Measurements from ENCODE around the gene PDE8A. TPM values are rescaled to one million over a fixed set of nuclear protein-coding genes. Genes with fewer than 3 reads are reported as not detected.

Gene PDE8A
- total RNA-seq, 2 donors from 2014 or later, result 63.3 to 85.3 TPM

GRCh38 chr15:84973492-84974460, 7.9 kb upstream of the PDE8A start:
- no peak for TF ChIP-seq CTCF (IDR thresholded peaks at IDR 0.05)
- Histone ChIP-seq H3K4me3 (no peak overlapping the region), H3K27ac (no peak overlapping the region), H3K27me3 (no peaks in the 10 kb centered on the region), H3K36me3 (no peaks in the 10 kb centered on the region), H3K4me1 (no peaks in the 10 kb centered on the region), H3K9me3 (no peaks in the 10 kb centered on the region), H3K9ac (ENCODE audit: low read depth in 2 of 2, low read length in 2 of 2) (no peak overlapping the region)
- intact Hi-C loops (cut with DNase I), result no loop called here
- DNase-seq, result no peak

- Histone ChIP-seq H3K9ac (ENCODE audit: low read depth in 2 of 2, low read length in 2 of 2) (no peak overlapping the region), H3K4me1 (no peaks in the 10 kb centered on the region), H3K27me3 (no peaks in the 10 kb centered on the region), H3K4me3 (no peak overlapping the region), H3K36me3 (no peaks in the 10 kb centered on the region), H3K27ac (no peak overlapping the region), H3K9me3 (no peaks in the 10 kb centered on the region)
- no peak for DNase-seq
- no peak for TF ChIP-seq CTCF (IDR thresholded peaks at IDR 0.05)
- intact Hi-C loops (cut with DNase I), result no loop called here
Observed at GRCh38 chr15:84975871-84976351, 5.7 kb upstream of the PDE8A start.

DNA sequence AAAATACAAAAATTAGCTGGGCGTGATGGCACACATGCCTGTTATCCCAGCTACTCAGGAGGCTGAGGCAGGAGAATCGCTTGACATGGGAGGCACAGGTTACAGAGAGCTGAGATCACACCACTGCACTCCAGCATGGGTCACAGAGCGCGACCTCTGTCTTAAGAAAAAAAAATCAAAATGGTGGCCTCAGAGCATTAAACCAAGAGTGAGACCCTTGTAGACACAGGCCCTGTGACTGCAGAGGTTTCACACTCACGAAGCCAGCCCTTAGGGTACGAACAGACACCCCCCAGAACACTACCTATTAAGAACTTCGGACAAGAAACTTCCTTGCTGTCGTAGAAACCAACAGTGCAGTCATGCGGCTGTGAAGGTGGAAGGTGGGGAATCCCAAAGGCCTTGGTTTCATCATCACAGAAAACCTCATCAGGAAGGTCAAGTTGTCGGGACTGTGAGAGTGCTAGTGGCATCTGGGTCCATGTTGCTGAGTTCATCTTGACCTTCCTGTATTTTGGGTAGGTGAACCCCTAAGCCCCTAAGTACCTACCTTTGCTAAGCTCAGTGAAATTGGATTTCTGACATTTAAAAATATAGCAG, 4.8 kb upstream of the PDE8A start:
- Histone ChIP-seq H3K27me3 (no peaks in the 10 kb centered on the region), H3K9me3 (no peaks in the 10 kb centered on the region), H3K4me1 (no peaks in the 10 kb centered on the region), H3K27ac (no peak overlapping the region), H3K4me3 (no peak overlapping the region), H3K9ac (ENCODE audit: low read depth in 2 of 2, low read length in 2 of 2) (no peak overlapping the region), H3K36me3 (no peaks in the 10 kb centered on the region)
- intact Hi-C loops (cut with DNase I), result no loop called here
- no peak for TF ChIP-seq CTCF (IDR thresholded peaks at IDR 0.05)
- no peak for DNase-seq

- DNase-seq, result peak; percentile 55
- no peaks in the 10 kb centered on the region for H3K9me3 ChIP-seq
- H3K27ac ChIP-seq, result no peak overlapping the region
- intact Hi-C loops (cut with DNase I), result no loop called here
- no peak for TF ChIP-seq CTCF (IDR thresholded peaks at IDR 0.05)
- H3K4me3 ChIP-seq, result peak overlapping the region; percentile 71
- peaks cover 5% of the 10 kb centered on the region for H3K4me1 ChIP-seq
- peak overlapping the region; percentile 36 to 75 for H3K9ac ChIP-seq (ENCODE audit: low read depth in 2 of 2, low read length in 2 of 2)
- no peaks in the 10 kb centered on the region for H3K27me3 ChIP-seq
- H3K36me3 ChIP-seq, result no peaks in the 10 kb centered on the region
Observed at GRCh38 chr15:84979651-84980050, 2.0 kb upstream of the PDE8A start.

DNA sequence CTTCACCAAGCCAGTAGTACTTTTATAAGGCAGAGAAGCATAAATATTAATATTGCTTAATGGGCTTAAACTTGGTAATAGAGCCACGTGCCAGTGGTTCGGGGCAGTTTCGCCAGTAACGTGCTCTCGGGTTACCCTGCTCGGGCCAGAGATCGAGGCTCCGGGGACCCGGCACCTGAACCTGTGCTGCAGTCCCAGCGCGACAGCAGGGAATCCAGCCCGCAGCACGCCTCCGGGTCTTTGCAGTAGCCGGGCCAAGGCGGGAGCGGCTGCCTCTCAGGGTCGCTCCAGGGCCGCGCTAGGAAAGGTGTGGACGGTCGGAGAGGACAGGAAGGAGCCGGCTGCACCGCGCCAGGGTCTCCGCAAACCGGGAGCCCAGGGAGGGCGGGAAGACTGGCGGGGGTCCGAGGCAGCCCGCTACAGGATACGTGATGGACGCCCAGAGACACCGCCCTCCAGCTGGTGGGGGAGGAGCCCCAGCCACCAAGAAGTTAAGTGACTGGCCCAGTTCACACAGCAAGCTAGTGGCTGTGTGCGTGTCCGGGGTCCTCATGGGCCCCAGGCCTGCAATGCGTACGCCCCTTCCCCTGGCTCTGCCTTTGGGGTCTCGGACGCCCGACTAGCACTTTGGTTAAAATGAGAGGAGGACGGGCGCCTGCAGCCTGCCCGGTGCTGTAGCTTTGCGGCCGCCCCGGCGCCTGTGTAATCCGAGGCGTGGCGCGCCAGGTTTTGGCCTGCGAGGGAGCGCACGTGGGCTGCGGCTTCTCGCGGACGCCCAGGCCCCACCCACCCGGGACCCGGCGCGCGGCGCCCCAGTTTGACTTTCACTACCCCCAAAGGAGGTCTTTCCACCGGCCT, 1.2 kb upstream of the PDE8A start:
- Histone ChIP-seq H3K4me3 (peak overlapping the region; percentile 71), H3K4me1 (peaks cover 5% of the 10 kb centered on the region), H3K27ac (peak overlapping the region; percentile 95), H3K9me3 (no peaks in the 10 kb centered on the region), H3K27me3 (no peaks in the 10 kb centered on the region), H3K36me3 (no peaks in the 10 kb centered on the region), H3K9ac (ENCODE audit: low read depth in 2 of 2, low read length in 2 of 2) (peak overlapping the region; percentile 61 to 75)
- intact Hi-C loops (cut with DNase I), result no loop called here
- no peak for TF ChIP-seq CTCF (IDR thresholded peaks at IDR 0.05)
- peak; percentile 93 for DNase-seq
